ENCODE data around the gene COQ6.
"Not testable (repeated sequence)": the region's sequence is repeated elsewhere in the genome, so short reads cannot be mapped to it uniquely, and the experiment has no call there.

COQ6 gene

DNA sequence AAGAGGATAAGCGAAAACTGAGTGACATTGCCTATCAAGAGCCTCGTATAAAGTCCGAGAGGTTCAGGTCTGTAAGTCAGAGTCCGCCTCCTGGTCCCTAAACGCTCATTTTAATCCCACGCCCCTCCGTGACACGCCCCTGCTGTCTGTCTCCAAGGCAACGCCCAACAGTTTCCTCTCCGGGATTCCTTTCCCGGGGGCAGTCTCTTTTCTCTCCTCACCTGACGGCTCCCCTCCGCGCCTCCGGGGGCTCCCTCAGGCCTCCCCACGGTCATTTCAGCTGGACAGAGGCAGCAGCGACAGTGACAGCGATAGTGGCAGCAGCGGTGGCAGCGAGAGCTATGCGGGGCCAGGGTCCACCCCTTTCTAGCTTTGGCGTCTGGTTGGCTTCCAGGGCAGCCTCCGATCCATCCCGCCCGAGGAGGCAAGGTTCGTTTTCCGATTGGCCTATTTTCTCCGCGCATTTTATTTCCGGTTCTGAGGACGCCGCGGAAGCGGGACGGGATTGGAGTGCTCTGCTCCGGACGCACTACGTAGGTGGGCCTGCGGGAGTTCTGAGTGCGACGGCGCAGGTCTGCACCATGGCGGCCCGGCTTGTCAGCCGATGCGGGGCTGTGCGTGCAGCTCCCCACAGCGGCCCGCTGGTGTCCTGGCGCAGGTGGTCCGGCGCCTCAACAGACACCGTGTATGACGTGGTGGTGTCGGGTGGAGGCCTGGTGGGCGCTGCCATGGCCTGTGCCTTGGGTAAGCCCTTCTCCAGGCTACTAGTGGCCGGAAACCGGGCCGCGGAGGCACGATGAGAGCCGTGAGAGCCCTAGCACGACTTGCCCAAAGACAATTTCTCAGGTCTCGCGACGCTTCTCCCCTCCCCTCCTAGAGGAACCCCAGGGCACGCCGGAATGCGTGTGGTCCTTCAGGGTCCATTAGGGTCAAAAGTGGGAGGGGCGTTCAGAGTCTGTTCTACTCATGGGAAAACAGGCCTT is at the start of gene COQ6, which contains the start of gene FAM161B:
Gene COQ6 (plus strand): TSS at position 551 of the 983 bp plus-strand sequence. CDS start 31 bp downstream, at position 582.
Gene FAM161B (minus strand): TSS at position 343 of the 983 bp plus-strand sequence. CDS start 68 bp downstream, at position 275.
- DNase-seq = peak; percentile 88

DNA sequence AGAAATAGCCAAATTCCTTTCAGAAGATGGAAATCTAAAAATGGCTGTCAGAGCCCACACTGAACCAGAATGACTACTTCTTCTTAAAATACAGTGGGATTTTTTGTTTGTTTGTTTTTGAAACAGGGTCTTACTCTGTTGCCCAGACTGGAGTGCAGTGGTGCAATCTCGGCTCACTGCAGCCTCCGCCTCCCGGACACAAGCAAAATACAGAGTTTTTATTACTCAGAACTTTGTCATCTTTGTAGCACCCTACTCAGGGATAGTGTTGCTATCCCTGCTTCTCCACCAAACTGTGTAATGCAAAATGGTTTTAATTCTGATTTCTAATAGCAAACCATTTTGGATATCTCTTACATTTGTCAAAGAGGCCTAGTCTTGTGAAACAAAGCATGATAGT is 47.1 kb upstream of the COQ6 start:
- no peak for DNase-seq

DNA sequence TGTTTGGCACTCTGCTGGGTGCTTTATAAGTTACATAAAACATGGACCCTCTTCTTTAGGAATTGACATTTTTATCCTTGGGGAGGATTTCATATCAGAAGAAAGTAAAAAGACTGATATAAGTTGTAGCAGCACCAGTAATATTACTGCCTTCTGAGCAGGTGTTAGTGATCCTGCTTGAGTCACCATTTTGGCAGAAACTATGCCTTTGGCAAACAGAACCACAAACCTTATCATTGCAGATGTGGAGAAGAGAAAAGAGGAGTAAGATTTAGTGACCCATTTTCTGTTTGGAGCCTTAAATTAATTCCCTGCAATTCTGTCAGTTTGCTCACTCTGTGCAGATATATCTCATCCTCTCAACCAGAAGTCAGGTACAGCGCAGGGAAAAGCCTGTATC is 40.4 kb upstream of the COQ6 start:
- DNase-seq = no peak

DNA sequence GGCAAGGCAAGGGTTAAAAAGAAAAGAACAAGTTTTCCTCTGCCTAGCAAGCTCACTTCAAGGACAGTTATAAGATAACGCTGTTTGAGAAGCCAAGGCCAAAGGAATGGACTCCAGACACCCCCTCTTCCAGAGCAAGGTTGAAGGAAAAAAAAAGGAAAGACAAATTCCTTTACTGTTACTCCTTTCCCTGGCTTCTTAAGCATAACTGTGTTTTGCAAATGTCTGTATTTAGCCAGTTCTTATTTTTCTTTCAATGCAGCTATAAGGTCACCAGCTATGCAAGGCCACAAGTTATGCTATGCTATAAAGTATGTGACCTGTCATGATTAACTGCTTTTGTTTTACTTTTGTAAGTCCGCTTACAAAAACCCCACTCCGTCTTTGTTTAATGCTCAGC is 36.8 kb upstream of the COQ6 start:
- no peak for DNase-seq

DNA sequence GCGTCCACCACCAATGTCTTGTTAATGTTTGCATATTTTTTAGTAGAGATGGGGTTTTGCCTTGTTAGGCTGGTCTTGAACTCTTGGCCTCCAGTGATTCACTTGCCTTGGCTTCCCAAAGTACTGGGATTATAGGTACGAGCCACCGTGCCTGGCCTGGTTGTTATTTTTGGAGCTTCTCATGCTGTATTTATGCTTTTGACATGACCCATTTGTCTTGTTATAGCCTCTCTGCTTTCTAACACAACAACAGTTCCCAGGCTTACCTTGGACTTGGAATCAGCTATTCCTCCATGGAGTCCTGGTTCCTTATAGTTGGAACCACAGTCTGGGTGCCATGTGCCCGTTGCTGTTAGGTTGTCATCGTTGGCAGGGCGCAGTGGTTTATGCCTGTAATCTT is 33.8 kb upstream of the COQ6 start:
- no peak for DNase-seq

DNA sequence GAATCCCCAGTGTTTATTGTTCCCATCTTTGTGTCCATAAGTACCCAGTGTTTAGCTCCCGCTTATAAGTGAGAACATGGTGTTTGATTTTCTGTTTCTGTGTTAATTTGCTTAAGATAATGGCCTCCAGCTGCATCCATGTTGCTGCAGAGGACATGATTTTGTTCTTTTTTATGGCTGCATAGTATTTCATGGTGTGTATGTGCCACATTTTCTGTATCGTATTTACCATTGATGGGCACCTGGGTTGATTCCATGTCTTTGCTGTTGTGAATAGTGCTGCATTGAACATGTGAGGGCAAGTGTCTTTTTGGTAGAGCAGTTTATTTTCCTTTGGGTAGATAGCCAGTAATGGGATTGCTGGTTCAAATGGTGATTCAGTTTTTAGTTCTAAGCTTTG is 30.6 kb upstream of the COQ6 start:
- DNase-seq = not testable (repeated sequence)

DNA sequence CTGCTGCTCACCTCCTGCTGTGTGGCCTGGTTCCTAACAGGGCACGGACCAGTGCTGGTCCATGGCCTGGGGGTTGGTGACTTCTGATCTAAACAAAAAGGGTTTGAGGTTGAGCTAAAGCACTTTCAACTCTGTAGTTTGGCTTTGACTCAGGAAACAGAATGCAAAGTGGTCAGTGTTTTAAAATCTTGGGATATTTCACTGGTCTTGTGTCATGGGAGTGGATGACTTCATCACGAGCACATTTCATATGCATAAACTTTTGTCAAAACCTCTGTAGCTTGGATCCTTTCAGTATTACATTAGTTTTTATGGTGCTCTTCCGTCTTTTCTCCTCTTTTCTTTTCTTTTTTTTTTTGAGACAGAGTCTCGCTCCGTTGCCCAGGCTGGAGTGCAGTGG is 25.8 kb upstream of the COQ6 start:
- no peak for DNase-seq

DNA sequence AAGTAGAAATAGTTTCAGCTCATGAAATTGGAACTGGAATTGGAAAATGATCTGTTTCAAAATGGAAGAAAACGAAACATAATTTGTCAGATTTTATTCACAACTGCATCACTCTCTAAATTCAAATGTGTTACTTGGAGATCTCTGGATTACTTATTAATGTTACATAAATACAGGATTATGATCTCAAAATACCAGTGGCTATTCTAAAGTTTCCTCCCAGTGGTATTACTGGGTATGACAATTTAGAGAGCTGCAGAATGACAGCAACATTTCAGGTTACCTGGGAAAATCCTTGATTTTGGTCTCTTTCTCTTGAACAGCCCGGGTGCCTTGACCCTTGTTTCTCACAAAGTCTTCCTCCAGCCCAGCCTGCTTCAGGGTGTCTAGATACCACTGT is 14.4 kb upstream of the COQ6 start:
- DNase-seq = no peak

DNA sequence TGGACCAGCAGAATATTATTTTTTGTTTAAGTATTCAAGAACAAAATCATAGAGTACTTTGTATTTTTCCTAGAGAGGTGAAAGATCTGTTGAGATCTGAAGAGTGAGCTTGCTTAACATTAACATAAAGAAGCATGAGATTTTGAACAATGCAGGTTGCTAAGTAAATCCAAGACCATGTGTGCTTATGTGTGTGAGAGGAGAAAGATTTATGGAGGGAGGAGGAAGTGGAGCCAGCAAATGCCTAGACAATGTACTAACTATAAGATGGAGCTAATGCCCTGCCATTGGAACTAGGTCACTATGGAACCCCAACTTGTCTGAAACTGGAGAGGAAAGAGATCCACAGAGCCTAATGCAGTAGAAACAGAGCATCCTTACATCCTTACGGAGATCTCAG is 13.6 kb upstream of the COQ6 start:
- no peak for DNase-seq

DNA sequence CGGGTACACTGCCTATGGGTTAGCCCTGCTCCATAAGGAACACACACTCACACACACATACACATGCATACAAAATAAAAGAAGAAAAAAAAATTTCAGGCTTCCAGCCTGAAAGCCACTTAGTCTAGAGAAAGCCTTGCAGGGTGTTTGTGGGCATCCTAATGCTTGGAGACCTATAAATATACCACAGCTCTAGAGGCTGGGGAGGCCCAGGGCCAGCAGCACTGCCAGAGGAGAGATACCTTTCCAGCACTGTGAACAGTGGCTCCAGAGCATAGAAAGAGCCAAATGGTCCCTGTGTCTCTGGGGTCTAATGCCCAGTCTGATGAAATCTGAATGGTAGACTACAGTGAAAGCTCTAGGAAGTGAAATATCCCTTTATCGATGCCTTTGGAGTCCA is 13.1 kb upstream of the COQ6 start:
- no peak for DNase-seq

DNA sequence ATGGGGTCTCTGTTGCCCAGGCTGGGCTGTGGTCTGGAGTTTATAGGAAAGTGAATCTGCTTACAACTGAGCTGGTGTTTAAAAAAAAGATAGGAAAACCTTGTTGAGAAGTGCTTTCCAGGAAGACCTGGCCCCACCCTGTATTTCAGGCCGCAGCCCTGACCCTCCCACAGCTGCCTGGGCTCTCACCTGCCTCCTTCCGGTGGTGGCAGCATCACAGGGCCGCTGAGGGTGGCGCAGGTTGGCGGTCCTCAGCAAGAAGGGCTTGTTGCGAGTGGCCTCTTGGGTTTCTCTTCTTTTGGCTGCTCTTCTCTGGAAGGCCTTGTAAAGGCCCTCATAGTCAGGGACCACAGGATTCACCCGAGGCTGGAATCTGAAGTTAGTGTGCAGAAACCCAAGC is 7.9 kb upstream of the COQ6 start:
- DNase-seq = no peak

DNA sequence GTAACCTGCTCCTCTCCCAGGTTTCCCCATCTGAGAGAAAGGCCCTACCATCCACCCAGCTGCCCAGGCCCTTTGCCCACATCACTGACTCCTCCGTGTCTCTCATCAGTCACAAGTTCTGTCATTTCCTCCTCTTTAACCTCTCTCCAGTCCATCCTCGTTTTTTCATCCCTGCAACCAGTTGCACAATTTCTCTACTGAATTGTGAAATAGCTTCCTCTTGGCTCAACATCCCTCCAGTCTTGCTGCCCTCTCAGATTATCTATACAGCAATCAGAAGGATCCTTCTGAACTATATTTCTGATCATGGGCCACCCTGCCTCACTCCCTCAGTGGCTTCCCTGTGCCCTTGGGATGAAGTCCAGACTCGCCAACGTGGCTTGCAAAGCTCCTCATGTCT is 7.0 kb upstream of the COQ6 start:
- no peak for DNase-seq

DNA sequence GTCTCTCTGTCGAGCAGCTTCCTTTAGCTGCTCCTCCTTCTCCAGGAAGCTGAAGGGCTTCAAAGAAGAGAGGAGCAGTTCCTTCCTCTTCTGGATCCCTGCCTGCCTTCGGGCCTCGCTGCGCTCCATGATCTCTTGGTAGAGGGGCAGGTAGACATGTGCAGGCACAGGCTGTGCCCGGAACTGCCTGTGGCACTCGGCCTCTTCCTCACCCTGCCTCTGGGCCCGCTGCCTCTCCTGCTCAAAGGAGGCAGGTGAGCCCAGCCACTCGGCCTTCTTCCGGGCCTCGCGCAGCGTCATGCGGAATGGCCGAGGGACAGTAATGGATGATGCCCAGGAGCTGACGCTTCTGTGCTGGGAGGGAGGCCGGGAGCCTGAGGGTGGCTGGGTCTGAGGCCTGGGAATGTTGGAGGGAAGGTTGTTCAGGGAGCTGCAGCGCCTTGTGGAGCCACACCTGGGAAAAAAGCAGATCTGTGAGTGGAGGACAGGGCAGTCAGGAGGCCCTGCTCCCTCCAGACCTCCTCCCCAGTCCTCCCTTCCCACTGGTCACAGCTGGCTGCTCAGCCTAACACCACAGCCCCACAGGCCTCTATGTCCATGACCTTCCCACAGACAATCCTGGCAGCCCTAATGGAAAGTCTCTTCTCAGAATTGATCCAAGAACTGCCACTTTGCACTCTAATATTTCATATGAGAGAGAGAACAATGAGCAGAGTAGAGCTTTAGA is 5.5 kb upstream of the COQ6 start:
- no peak for DNase-seq

DNA sequence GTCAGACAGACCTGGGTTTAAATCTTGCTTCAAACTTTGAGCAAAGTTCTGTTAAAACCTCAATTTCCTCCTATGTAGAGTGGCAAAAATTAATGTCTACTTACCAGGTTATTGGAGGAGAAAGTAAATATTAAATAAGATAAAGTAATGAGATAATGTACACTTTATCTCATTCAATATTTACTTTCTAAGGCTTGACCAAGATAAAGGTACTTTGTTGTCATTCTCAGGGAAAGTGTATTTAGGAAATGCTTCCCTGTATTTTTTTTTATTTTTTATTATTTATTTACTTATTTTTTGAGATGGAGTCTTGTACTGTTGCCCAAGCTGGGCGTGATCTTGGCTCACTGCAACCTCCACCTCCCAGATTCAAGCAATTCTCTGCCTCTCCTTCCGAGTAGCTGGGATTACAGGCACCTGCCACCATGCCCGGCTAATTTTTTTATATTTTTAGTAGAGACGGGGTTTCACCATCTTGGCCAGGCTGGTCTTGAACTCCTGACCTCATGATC is 4.9 kb upstream of the COQ6 start:
- DNase-seq = no peak

DNA sequence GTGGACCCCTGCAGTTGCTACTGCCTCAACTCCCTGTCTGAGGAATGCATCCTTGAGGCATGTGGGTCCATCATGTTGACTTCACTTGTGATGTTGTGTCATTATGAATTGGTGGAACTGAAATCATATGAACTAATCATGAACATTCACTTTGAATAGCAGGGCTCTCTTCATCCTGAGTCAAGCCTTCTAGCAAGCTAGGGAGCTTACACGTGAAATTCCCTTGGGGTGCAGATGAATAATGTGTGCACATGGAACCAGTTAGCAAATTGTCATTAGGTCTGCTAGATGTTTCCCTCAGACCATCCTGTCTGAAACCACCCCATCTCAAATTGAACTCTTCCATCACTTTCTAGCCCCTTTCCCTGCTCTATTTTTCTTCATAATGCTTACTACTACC is 3.6 kb downstream of the COQ6 start:
- DNase-seq = no peak

DNA sequence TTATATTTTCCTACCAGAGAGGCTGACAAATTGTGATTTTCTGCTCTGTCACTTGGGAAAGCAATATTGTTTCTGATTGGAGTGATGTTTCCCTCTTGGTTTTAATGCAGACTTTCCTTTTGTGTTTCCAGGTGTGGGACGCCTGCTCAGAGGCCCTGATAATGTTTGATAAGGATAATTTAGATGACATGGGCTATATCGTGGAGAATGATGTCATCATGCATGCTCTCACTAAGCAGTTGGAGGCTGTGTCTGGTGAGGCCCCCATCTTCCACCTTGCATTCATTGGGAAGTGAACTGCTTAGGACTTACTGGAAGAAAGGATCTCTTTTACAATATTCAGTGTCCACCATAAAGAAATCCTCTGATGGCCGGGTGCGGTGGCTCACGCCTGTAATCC is 5.6 kb downstream of the COQ6 start:
- DNase-seq = no peak

DNA sequence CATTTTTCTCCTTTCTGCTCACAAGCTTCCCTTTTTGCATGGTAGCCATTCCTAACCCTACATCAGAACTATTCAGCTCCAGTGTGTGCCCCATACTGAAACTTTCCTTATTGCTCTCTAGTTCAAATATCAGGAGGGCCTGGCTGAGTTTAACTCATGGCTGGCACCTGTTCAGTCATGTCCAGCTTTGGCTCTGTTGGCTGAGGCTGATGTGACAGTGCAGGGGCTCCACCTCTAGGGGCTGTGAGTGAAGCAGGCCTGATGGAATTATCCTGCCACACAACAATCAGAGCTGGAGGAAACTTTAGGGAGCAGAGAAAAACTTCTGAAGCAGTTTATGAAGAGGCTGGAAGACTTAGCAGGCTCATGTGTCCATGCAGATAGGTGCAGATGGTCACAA is 8.5 kb downstream of the COQ6 start:
- DNase-seq = no peak

DNA sequence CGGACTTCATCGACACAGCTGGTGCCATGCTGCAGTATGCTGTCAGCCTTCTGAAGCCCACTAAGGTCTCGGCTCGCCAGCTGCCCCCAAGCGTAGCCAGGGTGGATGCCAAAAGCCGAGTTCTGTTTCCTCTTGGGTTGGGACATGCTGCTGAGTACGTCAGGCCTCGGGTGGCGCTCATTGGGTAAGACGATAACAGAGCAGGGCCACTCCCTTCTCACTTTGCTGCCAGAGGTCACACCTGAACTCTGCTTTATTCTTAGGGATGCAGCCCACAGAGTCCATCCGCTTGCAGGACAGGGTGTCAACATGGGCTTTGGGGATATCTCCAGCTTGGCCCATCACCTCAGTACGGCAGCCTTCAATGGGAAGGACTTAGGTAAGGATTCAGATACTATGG is 11.1 kb downstream of the COQ6 start:
- DNase-seq = no peak

DNA sequence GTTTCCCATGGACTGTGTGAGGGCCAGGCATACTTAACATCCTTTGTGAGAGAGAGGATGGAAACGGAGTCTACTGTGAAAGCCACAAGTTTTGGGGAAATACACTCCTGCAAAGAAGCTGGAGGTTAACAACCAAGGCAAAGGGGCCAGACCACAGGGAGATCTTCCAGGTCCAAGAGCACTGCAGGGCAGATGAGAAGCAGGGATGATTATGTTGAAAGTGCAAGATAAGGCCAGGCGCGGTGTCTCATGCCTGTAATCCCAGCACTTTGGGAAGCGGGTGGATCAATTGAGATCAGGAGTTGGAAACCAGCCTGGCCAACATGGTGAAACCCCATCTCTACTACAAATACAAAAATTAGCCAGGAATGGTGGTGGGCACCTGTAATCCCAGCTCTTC is 15.1 kb downstream of the COQ6 start:
- DNase-seq = no peak

DNA sequence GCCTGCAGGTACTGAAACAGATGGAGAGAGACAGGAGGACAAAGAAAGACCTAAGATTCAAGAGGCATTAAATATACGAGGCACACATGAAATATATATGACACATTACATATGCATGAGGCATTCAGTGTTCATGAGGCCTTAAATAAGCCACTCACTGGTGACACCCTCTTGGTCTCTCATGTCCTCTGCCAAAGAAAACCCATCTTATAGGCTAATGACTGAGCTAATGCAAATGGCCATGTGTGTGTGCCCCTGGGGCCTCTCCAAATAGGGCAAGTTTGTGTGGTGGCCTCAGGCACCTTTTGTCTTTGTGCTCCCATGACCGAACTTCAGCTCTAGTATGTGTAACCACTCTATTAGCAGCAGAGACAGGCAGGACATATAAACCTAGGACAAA is 18.8 kb downstream of the COQ6 start:
- DNase-seq = no peak

DNA sequence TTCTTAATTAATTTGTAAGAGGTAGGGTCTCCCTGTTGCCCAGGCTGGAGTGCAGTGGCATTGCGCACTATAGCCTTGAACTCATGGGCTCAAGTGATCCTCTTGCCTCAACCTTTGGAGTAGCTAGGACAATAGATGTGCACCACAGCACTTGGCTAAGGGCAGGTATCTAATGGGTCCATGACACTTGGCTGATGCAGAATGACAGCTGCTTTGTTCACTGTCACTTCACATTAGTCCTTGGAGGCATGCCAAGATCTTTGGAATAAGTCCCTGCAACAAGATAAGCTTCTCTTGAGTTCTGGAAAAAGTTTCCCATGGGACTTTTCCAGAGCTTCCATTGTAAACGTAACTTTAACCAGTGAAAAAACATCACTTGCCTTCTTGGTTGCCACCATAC is 23.4 kb downstream of the COQ6 start:
- DNase-seq = no peak

DNA sequence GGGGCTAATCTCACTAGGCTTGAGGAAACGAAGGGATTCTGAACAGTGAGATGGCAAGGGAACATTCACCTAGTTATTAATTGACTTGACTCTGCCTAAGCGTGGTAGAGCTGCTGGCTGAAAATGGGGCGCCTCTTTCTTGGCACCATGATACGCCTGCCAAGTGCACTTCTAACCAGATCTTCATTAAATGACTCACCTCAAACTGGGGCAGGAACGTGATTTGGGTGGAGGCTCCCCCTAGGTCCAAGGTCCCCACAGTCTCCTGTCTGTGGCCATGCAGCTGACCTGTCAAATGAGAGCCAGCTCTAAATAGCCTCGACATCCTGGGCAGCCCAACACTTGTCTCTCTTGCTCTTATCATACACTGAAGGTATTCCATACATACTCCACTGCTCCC is 26.0 kb downstream of the COQ6 start:
- DNase-seq = no peak

DNA sequence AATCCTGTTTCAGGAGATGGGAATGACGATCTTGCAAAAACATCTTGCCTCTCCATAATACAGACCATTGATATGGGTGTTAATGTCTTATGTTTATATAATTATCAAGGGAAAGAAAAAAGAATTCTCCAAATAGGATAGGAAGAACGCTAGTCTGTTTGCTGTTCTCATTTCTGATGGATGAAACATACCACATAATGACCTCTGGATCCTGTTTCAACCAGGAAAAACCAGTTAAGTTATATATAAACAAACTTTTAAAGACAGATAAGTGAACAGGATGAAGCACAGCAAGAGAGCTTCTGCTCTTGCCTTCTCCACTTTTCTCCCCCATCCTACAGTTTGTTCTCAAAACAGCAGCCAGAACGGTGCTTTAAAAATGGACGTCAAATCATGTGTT is 27.8 kb downstream of the COQ6 start:
- no peak for DNase-seq

DNA sequence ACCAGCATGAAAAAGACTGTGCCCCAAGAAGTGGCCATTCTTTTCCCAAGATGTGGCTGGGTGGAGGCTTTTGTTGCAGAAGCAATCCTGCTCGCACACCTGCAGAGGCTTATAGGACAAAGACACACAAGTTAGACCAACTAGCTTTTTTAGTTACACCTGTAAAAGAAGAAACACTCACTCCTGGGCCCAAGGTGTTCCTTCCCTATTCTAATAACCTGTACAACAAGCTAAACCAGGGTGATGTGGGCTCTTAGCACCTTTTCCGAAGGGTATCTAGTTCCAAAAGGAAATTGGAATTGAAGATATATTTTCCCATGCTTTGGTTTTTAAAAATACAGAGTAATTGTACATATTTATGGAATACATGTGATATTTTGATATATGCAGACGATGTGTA is 38.0 kb downstream of the COQ6 start:
- DNase-seq = no peak
